DMS53 treated with DMSO at 0.1 percent for 48 hours (cell line): ENCODE measurements around the gene HPCAL4.

Source experiments
- DNase-seq: peaks from one replicate; lab custom pipeline; 2025; ENCODE audit not compliant: unreplicated experiment; lab: John Stamatoyannopoulos, UW

HPCAL4 gene

GRCh38 chr1:39652554-39652953 is 38.7 kb downstream of the HPCAL4 start:
- no peak for DNase-seq

- no peak for DNase-seq
Observed at GRCh38 chr1:39652105-39652504, 39.1 kb downstream of the HPCAL4 start.

GRCh38 chr1:39650431-39650830 is 40.8 kb downstream of the HPCAL4 start:
- DNase-seq, result no peak

DNA sequence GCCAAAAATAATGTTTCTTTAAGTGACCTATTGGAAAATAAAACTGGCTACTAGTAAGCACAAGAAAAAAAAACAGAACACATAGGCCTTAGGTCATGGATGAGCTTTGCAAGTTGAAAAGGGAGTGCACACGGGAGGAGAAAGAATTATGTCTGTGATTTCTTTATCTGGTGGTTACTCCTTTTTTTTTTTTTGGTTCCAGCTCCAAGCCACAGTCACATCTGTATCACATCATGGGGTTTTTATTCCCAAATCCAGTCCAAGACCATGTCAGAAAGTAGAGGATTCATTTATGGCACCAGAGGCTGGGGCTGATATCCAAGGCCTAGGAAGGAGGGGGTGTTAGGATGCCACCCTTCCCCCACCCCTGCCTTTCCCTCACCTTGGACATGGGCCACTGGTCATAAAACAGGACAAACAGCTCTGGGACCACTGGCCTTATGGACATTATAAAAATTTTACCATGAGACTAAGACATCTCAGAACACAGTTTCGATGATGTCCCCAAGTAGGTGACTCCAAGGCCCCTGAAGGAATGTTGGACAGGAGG is 41.5 kb downstream of the HPCAL4 start:
- DNase-seq, result no peak

GRCh38 chr1:39648496-39648895 is 42.7 kb downstream of the HPCAL4 start:
- DNase-seq, result no peak

DNA sequence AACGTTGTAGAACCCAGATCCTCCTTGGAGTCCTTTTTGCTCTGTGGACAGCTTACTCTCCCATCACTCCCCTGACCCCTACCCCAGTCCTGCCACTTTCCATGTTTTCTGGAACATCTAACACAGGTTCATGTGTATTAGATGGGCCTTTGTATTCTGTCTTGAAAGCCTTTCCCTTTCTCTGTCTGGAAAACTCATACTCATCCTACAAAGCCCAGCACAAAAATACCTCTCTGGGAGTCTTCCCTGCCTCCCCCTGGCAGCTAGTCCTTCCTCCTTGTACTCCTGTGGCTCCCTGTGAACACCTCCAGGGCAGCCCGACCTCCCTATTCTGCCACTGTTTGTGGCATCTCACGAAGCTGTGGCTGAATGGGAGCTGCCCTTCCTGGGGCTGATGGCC is 44.0 kb downstream of the HPCAL4 start:
- DNase-seq, result no peak

GRCh38 chr1:39646232-39647081 is 44.8 kb downstream of the HPCAL4 start:
- no peak for DNase-seq

DNA sequence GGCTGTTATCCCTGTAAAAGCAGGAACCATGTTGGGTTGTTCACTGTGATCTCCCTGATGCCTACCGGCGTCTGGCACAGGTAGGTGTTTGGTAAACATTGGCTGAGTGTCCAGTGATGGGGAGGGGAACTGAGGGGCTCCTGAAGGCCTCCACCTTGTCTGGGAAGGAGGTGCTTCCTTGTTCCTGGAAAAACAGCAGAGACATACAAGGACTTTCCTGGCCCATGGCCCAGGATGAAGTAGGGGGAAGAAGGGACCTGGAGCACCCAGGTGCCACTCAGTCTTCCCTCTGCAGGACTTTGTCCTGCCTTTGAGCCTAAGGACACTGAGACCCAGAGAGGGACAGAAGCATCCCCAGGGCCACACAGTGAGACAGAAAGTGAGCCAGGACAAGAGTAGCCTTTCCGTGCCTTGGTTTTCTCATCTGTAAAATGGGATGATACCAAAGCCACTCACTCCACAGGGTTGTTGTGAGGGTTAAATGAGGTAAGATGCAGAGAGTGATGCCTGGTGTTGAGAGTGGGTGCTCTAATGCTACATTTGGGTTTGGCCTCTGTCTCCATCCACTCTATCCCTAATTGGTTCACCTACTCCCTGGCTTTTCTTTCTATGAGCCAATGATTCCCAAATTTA is 45.7 kb downstream of the HPCAL4 start:
- no peak for DNase-seq

- DNase-seq, result no peak
Observed at GRCh38 chr1:39643705-39644104, 47.5 kb downstream of the HPCAL4 start.

GRCh38 chr1:39642796-39643195 is 48.4 kb downstream of the HPCAL4 start:
- no peak for DNase-seq

GRCh38 chr1:39640861-39641260 is 50.4 kb downstream of the HPCAL4 start:
- no peak for DNase-seq

DNA sequence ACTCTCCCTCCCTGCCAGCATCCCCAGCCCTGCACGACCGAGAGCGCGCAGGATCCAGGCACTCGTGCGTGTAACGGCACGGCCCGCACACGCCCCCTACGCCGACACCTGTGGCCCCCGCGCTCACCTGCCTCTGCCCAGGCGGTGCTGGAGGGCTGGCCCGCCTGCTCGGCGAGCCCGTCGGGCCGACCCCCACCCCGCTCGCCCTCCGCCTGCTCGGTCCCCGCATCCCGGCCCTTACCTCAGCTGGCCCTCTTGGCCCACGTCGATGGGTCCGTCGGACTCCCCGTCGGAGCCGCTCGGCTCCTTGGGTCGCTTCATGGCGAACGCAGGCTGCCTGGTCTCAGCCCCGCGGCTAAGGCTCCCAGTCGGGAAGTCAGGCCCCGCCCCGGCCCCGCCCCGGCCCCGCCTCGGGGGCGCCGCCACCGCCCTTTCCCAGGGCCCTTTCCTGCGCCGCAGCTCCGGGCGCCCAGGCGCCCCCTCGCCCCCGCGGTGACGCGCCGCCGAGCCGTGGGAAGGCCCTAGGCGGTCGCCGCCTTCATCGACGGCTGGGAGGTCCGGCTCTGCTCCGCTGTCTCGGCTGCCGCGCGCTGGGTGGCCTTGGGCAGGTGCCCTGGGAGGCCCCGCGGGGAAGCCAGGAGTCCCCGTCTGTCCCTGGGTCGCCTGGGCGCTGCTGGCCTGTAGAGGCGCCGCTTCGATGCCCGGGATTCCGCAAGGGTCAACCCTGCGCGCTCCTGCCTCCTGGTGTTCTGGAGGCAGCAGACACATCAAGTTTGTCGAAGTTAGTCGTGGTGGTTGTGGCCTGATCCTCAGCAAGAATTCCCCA is 51.7 kb downstream of the HPCAL4 start, which contains the start of gene HEYL:
HEYL (minus strand) TSS at position 339 of the 826 bp plus-strand sequence; CDS start at position 321, 18 bp downstream.
- peak; percentile 70 for DNase-seq

DNA sequence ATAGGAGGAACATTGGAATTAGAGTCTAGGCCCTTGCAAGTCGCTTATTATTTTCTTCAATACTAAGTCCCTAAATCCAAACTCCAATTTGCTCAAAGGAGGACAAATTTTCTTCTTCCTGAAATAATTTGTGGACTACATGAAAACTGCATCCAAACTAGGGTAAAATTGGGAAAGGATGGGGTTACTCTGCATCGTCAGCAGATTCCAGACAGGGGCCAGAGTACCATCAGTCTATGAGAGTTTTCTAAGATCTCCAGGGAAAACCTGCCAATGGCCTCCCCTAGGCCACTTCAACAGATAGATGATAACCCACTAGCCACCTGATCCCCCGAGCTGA is 52.3 kb downstream of the HPCAL4 start:
- no peak for DNase-seq

DNA sequence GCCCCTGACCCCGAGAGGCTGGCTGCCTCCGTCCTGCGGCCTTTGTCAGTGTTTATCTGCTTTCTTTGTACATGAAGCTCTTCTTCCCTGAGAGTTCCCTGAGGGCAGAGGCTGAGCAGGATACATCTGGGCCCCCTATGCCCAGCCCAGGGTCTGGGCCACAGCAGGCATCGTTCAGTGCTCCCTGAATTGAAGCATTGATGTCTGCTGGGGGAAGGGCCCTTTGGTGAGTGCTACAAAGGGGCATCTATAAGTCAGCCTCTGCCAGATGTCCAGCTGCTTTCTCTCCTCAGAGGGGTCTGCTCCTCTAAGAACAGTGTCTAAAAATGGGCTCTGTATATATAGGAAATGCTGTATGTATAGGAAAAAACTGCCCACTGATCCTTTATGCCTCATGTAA is 53.9 kb downstream of the HPCAL4 start:
- no peak for DNase-seq

- no peak for DNase-seq
Observed at GRCh38 chr1:39635871-39636210, 55.4 kb downstream of the HPCAL4 start.

GRCh38 chr1:39635205-39635870 is 55.9 kb downstream of the HPCAL4 start:
- DNase-seq, result no peak

DNA sequence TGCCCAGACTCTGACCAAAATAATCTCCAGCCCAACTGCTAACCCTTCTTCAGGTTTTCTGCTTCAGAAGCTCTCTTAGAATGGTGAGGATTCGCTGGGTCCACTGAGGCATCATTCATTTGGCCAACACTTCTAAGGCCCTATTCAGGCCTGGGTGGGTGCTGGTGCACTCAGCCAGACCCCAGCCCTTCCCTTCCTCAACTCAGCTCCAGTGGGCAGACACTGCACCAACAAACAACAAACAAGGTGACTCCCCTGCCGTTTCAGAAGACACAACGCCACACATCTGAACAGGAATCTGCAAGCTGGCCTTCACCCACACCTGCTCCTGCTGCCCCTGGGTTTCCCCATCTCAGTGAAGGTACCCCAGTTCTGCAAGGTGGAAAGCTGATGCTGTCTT is 57.8 kb downstream of the HPCAL4 start:
- no peak for DNase-seq

DNA sequence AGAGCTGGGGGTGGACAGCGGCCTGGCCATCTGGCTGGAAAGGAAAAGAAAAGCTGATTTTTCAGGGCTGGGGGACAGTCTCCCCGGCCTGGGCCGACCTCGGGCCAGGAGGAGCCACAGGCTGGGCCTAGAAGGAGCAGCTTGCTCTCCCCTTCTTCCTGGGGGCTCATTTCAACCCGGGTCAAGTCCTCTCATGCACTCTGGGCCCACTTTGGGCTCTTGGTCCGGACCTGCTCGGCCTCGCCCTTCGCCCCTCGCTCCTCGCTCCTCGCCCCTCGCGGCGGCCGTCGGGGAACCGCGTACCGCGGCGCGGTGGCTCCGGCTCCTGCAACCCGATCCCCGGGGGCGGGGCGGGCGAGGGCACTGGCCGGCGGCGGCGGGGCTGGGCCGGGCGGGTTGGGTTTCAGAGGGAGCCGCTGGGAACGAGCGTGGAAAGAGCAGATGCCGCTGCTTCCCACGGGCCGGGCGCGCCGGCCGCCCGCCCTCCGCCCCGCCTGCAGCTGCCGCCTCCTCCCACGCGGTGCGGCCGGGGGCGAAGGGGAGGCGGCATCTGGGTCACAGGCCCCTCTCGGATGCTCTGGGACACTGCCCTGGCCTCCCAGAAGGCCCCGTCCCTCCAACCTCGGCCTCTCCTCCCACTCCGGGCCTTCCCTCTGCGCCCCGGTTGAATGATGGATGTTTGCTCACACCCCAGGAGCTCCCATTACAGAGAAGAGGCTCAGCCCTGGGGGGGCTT is 58.4 kb downstream of the HPCAL4 start:
- peak; percentile 22 for DNase-seq

DNA sequence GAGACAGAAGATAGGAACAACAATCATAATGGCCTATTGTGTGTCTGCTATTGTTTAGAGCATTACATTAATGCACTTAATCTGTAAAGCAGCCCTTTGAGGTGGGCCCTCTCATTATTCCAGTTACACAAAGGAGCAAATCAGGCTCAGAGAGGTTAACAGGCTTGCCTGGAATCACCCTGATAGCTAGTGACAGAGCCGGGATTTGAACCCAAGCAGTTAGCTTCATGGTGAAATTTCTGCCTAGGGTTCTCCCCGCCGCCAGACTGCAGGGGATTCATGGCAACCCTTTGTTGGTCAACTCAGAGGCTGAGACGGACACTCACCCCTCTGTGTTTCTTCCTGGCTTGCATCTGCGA is 58.9 kb downstream of the HPCAL4 start:
- no peak for DNase-seq
